Thoracic aorta (tissue), 2 donors: ENCODE measurements around the gene EFCC1. TPM values are rescaled to one million over a fixed set of nuclear protein-coding genes. Genes with fewer than 3 reads are reported as not detected.

Experiments used
- ATAC-seq: fragments of 150-250 bp; one replicate; pipeline ENCODE4 v1.8.0; 2017; ENCODE audit warnings: low read depth; ENCODE audit not compliant: insufficient number of reproducible peaks, low FRiP score
- DNase-seq: peaks from one replicate; pipeline ENCODE4 v3.0.0-alpha.2; 2020; ENCODE audit warnings: low spot score
- H3K27ac ChIP-seq, 2 donors: fragments of 200-600 bp; sonication (generic); 1 replicate in 1 of 2; 2 replicates in 1 of 2; pipeline ENCODE4 v1.5.1; 2016; ENCODE audit warnings: mild to moderate bottlenecking in 2 of 2, moderate library complexity in 2 of 2
- H3K27me3 ChIP-seq: fragments of 200-600 bp; sonication (generic); replicated peaks from 2 replicates; pipeline ENCODE4 v1.6.0; 2016; ENCODE audit warnings: mild to moderate bottlenecking; ENCODE audit not compliant: insufficient read depth
- H3K36me3 ChIP-seq: fragments of 200-600 bp; sonication (generic); one replicate; pipeline ENCODE4 v1.5.1; 2016
- H3K4me1 ChIP-seq, 2 donors: fragments of 200-600 bp; sonication (generic); 1 replicate in 1 of 2; 2 replicates in 1 of 2; pipeline versions ENCODE4 v1.5.1 to v1.6.0; 2016; ENCODE audit warnings: low read depth in 2 of 2, mild to moderate bottlenecking in 1 of 2; ENCODE audit not compliant: control insufficient read depth in 1 of 2
- H3K4me3 ChIP-seq: fragments of 200-600 bp; sonication (generic); 2 replicates; pipeline ENCODE4 v1.5.1; 2016; ENCODE audit warnings: mild to moderate bottlenecking
- H3K9me3 ChIP-seq: fragments of 200-600 bp; sonication (generic); 2 replicates; pipeline ENCODE4 v1.5.1; 2016
- CTCF ChIP-seq: fragments of 200-600 bp; sonication (generic); IDR thresholded peaks from one replicate; pipeline ENCODE4 v1.5.1; 2019; ENCODE audit warnings: antibody characterized with exemption
- total RNA-seq, 2 donors: library from RNA; depleted of rRNA; stranded (reverse); fragments of >200 nt; gene quantifications; one replicate each; pipeline versions ENCODE4 v1.1.0 to v1.2.3, GENCODE V29; 2016

Gene EFCC1
- total RNA-seq, 2 donors from 2014 or later: 1.4 TPM; not detected in 1

GRCh38 chr3:129050556-129051295 is 49.6 kb downstream of the EFCC1 start:
- Histone ChIP-seq H3K27me3 (no peaks in the 10 kb centered on the region), H3K27ac (no peak overlapping the region), H3K9me3 (no peaks in the 10 kb centered on the region), H3K36me3 (no peaks in the 10 kb centered on the region), H3K4me3 (no peak overlapping the region), H3K4me1 (peaks cover 13 to 30% of the 10 kb centered on the region in 2 donors)
- TF ChIP-seq CTCF: no peak
- DNase-seq (no peak), ATAC-seq (no peak)

GRCh38 chr3:129051871-129052340 is 50.8 kb downstream of the EFCC1 start:
- DNase-seq (no peak), ATAC-seq (no peak)
- Histone ChIP-seq H3K4me3 (no peak overlapping the region), H3K9me3 (no peaks in the 10 kb centered on the region), H3K36me3 (no peaks in the 10 kb centered on the region), H3K27me3 (no peaks in the 10 kb centered on the region), H3K4me1 (peaks cover 13 to 24% of the 10 kb centered on the region in 2 donors), H3K27ac (peak overlapping the region; percentile 74 to 83)
- no peak for TF ChIP-seq CTCF

- Histone ChIP-seq H3K4me1 (peaks cover 13 to 24% of the 10 kb centered on the region in 2 donors), H3K27ac (peak overlapping the region; percentile 74 to 83), H3K9me3 (no peaks in the 10 kb centered on the region), H3K36me3 (no peaks in the 10 kb centered on the region), H3K4me3 (no peak overlapping the region), H3K27me3 (no peaks in the 10 kb centered on the region)
- DNase-seq (no peak), ATAC-seq (no peak)
- TF ChIP-seq CTCF: no peak
Measured at GRCh38 chr3:129052675-129053074, 51.6 kb downstream of the EFCC1 start.

GRCh38 chr3:129054605-129055104 is 53.6 kb downstream of the EFCC1 start:
- no peaks in the 10 kb centered on the region for H3K9me3 ChIP-seq
- no peak overlapping the region for H3K27ac ChIP-seq
- no peak for DNase-seq
- H3K4me1 ChIP-seq: peaks cover 13 to 30% of the 10 kb centered on the region in 2 donors
- no peaks in the 10 kb centered on the region for H3K36me3 ChIP-seq
- ATAC-seq: no peak
- no peaks in the 10 kb centered on the region for H3K27me3 ChIP-seq
- no peak for TF ChIP-seq CTCF
- H3K4me3 ChIP-seq: no peak overlapping the region

GRCh38 chr3:129056451-129057173 is 55.5 kb downstream of the EFCC1 start:
- Histone ChIP-seq H3K27ac (no peak overlapping the region), H3K4me1 (peaks cover 13 to 30% of the 10 kb centered on the region in 2 donors), H3K36me3 (no peaks in the 10 kb centered on the region), H3K4me3 (no peak overlapping the region), H3K27me3 (no peaks in the 10 kb centered on the region), H3K9me3 (no peaks in the 10 kb centered on the region)
- DNase-seq: no peak
- TF ChIP-seq CTCF: no peak
- ATAC-seq: no peak
